ENCODE results near the gene CENPF. TPM values are rescaled to one million over a fixed set of nuclear protein-coding genes. Genes with fewer than 3 reads are reported as not detected.

The CENPF gene, protein sequence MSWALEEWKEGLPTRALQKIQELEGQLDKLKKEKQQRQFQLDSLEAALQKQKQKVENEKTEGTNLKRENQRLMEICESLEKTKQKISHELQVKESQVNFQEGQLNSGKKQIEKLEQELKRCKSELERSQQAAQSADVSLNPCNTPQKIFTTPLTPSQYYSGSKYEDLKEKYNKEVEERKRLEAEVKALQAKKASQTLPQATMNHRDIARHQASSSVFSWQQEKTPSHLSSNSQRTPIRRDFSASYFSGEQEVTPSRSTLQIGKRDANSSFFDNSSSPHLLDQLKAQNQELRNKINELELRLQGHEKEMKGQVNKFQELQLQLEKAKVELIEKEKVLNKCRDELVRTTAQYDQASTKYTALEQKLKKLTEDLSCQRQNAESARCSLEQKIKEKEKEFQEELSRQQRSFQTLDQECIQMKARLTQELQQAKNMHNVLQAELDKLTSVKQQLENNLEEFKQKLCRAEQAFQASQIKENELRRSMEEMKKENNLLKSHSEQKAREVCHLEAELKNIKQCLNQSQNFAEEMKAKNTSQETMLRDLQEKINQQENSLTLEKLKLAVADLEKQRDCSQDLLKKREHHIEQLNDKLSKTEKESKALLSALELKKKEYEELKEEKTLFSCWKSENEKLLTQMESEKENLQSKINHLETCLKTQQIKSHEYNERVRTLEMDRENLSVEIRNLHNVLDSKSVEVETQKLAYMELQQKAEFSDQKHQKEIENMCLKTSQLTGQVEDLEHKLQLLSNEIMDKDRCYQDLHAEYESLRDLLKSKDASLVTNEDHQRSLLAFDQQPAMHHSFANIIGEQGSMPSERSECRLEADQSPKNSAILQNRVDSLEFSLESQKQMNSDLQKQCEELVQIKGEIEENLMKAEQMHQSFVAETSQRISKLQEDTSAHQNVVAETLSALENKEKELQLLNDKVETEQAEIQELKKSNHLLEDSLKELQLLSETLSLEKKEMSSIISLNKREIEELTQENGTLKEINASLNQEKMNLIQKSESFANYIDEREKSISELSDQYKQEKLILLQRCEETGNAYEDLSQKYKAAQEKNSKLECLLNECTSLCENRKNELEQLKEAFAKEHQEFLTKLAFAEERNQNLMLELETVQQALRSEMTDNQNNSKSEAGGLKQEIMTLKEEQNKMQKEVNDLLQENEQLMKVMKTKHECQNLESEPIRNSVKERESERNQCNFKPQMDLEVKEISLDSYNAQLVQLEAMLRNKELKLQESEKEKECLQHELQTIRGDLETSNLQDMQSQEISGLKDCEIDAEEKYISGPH (N-terminal part only)
- 88.8 and 135 TPM in 2 replicates for total RNA-seq (2022)
- percentile 89 among the genes with signal in this experiment for Bru-seq, nascent RNA
- percentile 93 among the genes with signal in this experiment for BruChase-seq, experiment 1, labeled RNA remaining after a 6-hour chase
- BruChase-seq, experiment 2, labeled RNA remaining after a 2-hour chase: percentile 86 among the genes with signal in this experiment
- long read RNA-seq, full-length matches to known transcripts: 16 of 38 reads
- long read RNA-seq, partial matches to known transcripts: 17 of 38 reads
- long read RNA-seq, other reads (novel, unspliced or antisense): 5 of 38 reads

DNA sequence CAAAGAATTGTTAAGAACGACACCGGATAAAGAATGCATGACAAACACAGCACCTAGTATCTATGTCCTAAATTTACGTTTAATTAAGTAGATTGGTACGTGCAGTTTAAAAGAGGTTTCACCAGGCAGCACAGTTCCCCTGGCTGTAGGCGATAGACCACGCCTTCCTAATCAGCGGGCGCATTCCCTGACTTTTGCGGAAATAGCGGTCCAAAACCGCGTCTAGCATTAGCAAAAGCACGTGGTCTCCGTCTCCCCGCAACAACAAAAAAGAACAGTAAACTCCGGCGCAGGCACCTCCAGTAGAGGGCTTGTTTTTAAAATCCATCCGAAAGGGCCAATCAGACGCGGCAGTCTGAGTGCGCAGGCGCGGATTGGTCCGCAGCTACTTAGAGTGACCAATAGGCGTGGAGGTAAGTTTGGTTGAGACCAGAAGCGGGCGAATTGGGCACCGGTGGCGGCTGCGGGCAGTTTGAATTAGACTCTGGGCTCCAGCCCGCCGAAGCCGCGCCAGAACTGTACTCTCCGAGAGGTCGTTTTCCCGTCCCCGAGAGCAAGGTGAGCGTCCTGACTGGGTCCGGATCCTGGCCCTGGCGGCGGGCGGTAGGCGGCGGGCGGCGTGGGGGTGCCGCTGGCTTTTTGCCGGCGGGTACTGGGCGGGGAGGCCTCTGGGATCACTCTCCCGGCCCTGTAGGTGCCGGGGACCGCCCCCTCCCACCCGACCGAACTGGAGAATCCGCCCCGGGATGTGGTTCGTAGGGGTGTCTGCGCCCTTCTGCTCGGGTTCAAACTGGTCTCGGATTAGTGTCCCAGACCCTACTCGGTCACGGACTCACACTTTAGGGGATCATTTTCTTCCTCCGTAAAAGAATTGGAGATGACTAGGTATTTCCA is at the start of gene CENPF:
CENPF (plus strand) TSS at position 432 of the 894 bp plus-strand sequence. CDS start 10,560 bp downstream, outside the sequence.
- peak within 1 kb of the TSS; percentile 96 for H3K4me3 Mint-ChIP-seq (ENCODE audit: unreplicated experiment)
- CTCF ChIA-PET: interaction anchor here (0.7 to 4.8 kb wide), 17 partner anchors 9 to 922 kb away, joined by 3 to 74 read pairs (median 4); no protein-coding TSS in a partner anchor
- BruUV-seq (replicated peaks): TSS peak; percentile 64
- POLR2A ChIA-PET: interaction anchor here (0.6 to 4.8 kb wide), 22 partner anchors 10 to 966 kb away, joined by 3 to 50 read pairs (median 4); partner anchors contain the start of gene PTPN14
- TF ChIP-seq, protein P1, sequence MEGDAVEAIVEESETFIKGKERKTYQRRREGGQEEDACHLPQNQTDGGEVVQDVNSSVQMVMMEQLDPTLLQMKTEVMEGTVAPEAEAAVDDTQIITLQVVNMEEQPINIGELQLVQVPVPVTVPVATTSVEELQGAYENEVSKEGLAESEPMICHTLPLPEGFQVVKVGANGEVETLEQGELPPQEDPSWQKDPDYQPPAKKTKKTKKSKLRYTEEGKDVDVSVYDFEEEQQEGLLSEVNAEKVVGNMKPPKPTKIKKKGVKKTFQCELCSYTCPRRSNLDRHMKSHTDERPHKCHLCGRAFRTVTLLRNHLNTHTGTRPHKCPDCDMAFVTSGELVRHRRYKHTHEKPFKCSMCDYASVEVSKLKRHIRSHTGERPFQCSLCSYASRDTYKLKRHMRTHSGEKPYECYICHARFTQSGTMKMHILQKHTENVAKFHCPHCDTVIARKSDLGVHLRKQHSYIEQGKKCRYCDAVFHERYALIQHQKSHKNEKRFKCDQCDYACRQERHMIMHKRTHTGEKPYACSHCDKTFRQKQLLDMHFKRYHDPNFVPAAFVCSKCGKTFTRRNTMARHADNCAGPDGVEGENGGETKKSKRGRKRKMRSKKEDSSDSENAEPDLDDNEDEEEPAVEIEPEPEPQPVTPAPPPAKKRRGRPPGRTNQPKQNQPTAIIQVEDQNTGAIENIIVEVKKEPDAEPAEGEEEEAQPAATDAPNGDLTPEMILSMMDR (IDR thresholded peaks at IDR 0.05; ENCODE audit: unreplicated experiment): peak; percentile 28
- DNase-seq (ENCODE audit: unreplicated experiment): peak; percentile 100
- H3K27ac Mint-ChIP-seq (ENCODE audit: low read depth, unreplicated experiment): peak within 1 kb of the TSS; percentile 94
- intact Hi-C loops (cut with micrococcal nuclease): no loop called here
- H3K27me3 Mint-ChIP-seq (ENCODE audit: insufficient read depth, unreplicated experiment): no peaks in the 10 kb centered on the region
- peaks cover 16% of the 10 kb centered on the region for H3K4me1 Mint-ChIP-seq (ENCODE audit: insufficient read depth, unreplicated experiment)
- H3K36me3 Mint-ChIP-seq (ENCODE audit: insufficient read depth, unreplicated experiment): no peaks in the 10 kb centered on the region
- H3K9me3 Mint-ChIP-seq (ENCODE audit: unreplicated experiment): no peaks in the 10 kb centered on the region

DNA sequence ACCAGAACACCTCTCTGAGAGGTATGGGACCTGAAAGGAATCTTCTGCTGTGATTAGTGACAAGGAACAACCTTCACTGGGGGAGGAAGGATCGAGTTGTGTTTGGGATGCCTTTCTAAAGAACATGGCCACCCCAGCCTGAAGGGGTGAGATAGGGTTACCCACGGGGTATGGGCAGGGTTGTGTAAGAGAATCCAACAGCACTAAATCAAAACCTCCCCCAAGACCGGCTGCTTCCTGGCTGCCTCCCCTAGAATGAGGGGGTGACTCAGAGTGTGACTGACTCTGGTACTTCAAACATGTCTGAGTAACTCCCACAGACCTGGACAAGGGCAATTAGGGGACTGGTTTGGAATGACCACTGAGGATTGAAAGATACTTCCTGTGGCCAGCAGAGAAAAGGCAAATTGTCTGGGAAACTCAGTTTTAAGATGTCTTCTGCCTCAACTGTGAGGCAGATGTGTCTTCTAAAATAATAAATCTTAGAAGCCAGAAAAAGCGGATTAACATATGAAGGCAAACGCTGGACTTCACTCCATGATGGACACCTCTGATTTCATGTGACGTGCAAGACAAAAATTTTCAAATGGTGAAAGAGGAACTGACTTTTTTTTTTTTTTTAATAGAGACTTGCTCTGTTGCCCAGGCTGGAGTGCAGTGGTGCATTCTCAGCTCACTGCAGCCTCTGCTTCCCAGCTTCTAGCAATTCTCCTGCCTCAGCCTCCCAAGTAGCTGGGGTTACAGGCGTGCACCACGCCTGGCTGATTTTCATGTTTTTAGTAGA is 44.9 kb upstream of the CENPF start:
- Mint-ChIP-seq H3K27ac (ENCODE audit: low read depth, unreplicated experiment) (peak overlapping the region; percentile 13), H3K36me3 (ENCODE audit: insufficient read depth, unreplicated experiment) (no peaks in the 10 kb centered on the region), H3K4me3 (ENCODE audit: unreplicated experiment) (no peak overlapping the region), H3K27me3 (ENCODE audit: insufficient read depth, unreplicated experiment) (no peaks in the 10 kb centered on the region), H3K9me3 (ENCODE audit: unreplicated experiment) (no peaks in the 10 kb centered on the region), H3K4me1 (ENCODE audit: insufficient read depth, unreplicated experiment) (peaks cover 20% of the 10 kb centered on the region)
- peak; percentile 87 for DNase-seq (ENCODE audit: unreplicated experiment)
- ChIA-PET CTCF (interaction anchor here (0.6 to 2.2 kb wide), 3 partner anchors 16 to 225 kb away, joined by 3 to 8 read pairs (median 3); no protein-coding TSS in a partner anchor), POLR2A (interaction anchor here (1.4 to 31.1 kb wide), 4 partner anchors 10 to 92 kb away, joined by 3 to 2189 read pairs (median 448); no protein-coding TSS in a partner anchor)
- TF ChIP-seq, protein P1 (IDR thresholded peaks at IDR 0.05; ENCODE audit: unreplicated experiment): no peak
- intact Hi-C loops (cut with micrococcal nuclease): no loop called here
- BruUV-seq (replicated peaks): no TSS peak

DNA sequence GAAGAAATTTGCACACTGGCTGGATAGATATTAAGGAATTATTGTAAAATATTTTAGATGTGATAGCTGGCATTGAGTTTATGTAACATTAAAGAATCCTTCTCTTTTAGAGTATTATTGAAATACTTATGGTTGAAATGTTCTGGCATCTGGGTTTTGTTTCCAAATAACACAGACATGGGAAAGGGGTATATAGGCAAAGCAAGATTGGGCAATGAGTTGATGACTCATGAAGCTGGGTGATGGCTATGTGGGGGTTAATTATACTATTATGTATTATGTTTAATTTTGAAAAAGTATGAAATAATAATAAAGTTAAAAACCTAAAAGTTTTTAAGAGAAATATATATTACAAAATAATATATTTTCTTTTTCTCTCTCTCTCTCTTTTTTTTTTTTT is 39.1 kb upstream of the CENPF start:
- no peaks in the 10 kb centered on the region for H3K36me3 Mint-ChIP-seq (ENCODE audit: insufficient read depth, unreplicated experiment)
- no peak overlapping the region for H3K4me3 Mint-ChIP-seq (ENCODE audit: unreplicated experiment)
- BruUV-seq (replicated peaks): no TSS peak
- intact Hi-C loops (cut with micrococcal nuclease): loop anchor here (1.0 kb wide), 1 partner anchor 18 kb away; no protein-coding TSS in a partner anchor
- ChIA-PET CTCF (interaction anchor here (0.6 to 15.0 kb wide), 6 partner anchors 10 to 205 kb away, joined by 3 to 291 read pairs (median 3); partner anchors contain the start of gene PTPN14), POLR2A (interaction anchor here (0.6 to 31.1 kb wide), 8 partner anchors 3 to 231 kb away, joined by 3 to 2189 read pairs (median 5); partner anchors contain the start of gene PTPN14)
- H3K27ac Mint-ChIP-seq (ENCODE audit: low read depth, unreplicated experiment): peak overlapping the region; percentile 25
- no peaks in the 10 kb centered on the region for H3K9me3 Mint-ChIP-seq (ENCODE audit: unreplicated experiment)
- DNase-seq (ENCODE audit: unreplicated experiment): peak; percentile 94
- peaks cover 38% of the 10 kb centered on the region for H3K4me1 Mint-ChIP-seq (ENCODE audit: insufficient read depth, unreplicated experiment)
- TF ChIP-seq, protein P1 (IDR thresholded peaks at IDR 0.05; ENCODE audit: unreplicated experiment): no peak
- no peaks in the 10 kb centered on the region for H3K27me3 Mint-ChIP-seq (ENCODE audit: insufficient read depth, unreplicated experiment)
